ENCODE measurements around the gene HCFC1.

Gene HCFC1

DNA sequence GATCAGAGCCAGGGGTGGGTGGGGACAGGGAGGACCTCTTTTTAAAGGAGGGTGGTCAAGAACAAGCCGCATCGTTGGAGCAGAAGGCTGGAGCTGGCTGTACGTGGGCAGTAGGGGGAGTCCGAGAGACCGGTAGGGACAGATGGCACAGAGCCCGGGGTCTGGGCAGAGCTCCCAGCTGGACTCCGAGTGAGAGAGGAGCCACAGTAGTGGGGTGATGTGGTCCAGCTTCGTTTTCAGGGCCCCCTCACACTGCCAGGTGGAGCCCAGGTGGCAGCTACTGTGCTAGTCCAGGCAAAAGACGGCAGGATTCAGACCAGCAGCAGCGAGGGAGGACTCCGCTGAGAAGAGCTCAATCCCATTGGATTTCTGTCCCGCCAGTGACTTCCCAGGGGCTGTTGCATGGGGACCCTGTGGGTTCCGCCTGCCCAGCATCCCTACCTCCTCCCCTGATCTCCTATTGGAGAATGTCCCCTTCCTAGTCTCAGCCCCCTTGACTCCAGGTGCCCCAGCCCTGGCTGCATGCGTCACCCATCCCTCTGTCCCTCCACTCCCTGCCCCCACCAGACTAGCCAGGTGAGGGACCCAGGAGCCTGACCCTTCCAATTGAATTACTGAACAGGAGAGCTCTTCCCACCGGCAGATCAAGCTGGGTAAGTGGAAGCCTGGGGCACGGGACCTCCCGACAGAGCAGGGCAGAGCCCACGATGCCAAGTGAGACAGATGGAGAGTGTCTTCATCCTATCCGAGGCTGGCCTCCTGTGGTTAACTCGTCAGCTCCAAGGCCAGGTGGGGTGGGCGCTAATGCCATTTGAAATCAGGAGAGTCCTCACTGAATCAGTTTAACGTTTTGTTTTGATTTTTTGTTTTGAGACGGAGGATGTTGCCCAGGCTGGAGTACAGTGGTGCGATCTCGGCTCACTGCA lies 48.4 kb downstream of the HCFC1 start:
- peak; percentile 71 for DNase-seq

- DNase-seq = no peak
Measured at GRCh38 chrX:153921511-153922446, 49.8 kb downstream of the HCFC1 start.

DNA sequence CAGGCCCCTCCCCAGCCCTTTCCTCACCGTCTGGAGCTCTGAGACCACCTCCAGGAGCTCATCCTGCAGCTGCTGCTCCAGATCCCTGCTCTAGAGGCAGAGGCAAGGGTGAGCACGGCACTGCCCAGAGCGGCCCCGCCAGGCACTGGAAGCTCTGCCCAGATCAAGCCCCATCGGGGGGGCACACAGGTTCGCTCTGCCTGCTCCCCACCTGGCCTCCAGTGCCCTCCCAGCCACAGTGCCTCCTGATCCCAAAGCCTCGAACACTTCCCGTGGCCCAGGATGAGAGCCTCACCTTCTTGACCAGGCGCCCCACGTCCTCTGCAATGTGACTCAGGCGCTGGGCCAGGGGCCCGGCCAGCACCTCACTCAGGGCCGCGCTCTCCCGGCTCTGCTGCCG lies 50.5 kb downstream of the HCFC1 start:
- no peak for DNase-seq

GRCh38 chrX:153920546-153920945 lies 51.1 kb downstream of the HCFC1 start:
- no peak for DNase-seq

GRCh38 chrX:153919281-153919680 lies 52.3 kb downstream of the HCFC1 start:
- DNase-seq = no peak

- no peak for DNase-seq
Measured at GRCh38 chrX:153917869-153918268, 53.7 kb downstream of the HCFC1 start.

- DNase-seq = no peak
Measured at GRCh38 chrX:153913701-153914100, 57.9 kb downstream of the HCFC1 start.

- DNase-seq = no peak
Measured at GRCh38 chrX:153913211-153913610, 58.4 kb downstream of the HCFC1 start.

DNA sequence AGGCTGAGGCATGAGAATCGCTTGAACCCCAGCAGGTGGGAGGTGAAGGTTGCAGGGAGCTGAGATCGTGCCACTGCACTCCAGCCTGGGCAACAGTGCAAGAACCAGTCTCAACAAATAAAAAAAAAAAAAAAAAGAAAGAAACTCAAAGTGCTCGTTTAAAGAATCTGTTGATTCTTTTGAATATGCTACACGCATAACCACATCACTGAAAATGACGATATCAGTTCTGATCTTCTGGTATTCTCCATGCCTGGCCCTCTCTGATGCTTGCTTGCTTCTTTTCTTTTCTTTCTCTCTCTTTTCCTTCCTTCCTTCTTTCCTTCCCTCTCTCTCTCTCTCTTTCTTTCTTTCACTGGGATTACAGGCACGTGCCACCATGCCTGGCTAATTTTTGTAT lies 59.8 kb downstream of the HCFC1 start:
- no peak for DNase-seq

DNA sequence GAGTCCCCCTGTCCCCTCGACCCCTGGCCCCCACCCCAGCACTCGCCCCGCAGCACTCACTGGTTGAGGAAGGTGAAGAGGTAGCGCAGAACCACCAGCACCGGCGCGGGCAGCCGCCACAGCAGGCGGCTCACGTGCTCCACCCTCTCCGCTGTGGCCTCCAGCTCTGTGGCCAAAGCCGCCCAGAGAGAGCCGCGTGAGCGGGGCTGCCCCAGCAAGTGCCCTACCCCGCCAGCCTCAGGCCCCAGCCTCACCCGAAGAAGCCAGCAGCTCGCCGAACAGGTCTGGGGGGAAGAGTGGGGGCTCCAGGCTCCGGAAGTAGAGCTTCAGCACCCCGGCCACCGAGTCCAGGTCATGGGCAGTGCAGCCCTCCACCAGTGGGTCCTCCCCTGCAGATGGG lies 61.2 kb downstream of the HCFC1 start:
- no peak for DNase-seq

- DNase-seq = no peak
Measured at GRCh38 chrX:153909980-153910360, 61.6 kb downstream of the HCFC1 start.

- DNase-seq = peak; percentile 53
Measured at GRCh38 chrX:153909024-153909979, 62.3 kb downstream of the HCFC1 start.

DNA sequence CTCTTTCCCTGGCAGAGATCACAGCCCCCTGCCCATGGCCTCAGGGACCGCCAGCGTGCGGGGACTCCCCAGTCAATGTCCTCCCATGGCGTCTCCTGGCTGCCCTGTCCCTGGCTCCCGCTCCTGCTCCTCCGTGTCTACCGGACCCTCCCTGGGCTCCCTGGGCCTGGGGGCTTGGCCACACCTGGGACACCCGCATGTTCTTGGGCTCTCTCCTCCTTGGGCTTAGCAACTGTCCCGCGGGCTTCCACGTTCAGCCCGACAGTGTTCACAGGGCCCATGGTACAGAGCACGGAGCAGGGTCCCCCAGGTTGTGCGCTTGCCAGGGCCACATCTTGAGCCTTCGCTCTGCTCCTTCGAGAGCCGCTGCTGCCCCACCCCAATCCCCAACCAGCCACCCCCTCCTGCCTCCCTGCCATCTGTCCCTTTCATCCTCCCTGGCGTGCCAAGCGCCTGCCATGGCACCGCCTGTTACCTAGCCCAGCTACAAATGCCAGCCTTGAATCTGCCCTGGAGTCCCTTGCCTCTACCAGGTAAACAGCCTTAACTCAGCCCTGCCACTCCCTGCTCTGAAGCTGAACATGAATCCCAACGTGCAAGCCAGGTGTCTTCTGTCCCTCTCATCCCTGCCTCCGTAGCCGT lies 63.3 kb downstream of the HCFC1 start:
- DNase-seq = no peak

GRCh38 chrX:153907456-153907855 lies 64.2 kb downstream of the HCFC1 start:
- DNase-seq = no peak

DNA sequence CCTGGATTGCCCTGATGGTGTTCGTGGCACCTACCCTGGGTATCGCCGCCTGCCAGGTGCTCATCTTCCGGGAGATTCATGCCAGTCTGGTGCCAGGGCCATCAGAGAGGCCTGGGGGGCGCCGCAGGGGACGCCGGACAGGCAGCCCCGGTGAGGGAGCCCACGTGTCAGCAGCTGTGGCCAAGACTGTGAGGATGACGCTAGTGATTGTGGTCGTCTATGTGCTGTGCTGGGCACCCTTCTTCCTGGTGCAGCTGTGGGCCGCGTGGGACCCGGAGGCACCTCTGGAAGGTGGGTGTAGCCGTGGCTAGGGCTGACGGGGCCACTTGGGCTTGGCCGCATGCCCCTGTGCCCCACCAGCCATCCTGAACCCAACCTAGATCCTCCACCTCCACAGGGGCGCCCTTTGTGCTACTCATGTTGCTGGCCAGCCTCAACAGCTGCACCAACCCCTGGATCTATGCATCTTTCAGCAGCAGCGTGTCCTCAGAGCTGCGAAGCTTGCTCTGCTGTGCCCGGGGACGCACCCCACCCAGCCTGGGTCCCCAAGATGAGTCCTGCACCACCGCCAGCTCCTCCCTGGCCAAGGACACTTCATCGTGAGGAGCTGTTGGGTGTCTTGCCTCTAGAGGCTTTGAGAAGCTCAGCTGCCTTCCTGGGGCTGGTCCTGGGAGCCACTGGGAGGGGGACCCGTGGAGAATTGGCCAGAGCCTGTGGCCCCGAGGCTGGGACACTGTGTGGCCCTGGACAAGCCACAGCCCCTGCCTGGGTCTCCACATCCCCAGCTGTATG lies 65.3 kb downstream of the HCFC1 start:
- DNase-seq = no peak

DNA sequence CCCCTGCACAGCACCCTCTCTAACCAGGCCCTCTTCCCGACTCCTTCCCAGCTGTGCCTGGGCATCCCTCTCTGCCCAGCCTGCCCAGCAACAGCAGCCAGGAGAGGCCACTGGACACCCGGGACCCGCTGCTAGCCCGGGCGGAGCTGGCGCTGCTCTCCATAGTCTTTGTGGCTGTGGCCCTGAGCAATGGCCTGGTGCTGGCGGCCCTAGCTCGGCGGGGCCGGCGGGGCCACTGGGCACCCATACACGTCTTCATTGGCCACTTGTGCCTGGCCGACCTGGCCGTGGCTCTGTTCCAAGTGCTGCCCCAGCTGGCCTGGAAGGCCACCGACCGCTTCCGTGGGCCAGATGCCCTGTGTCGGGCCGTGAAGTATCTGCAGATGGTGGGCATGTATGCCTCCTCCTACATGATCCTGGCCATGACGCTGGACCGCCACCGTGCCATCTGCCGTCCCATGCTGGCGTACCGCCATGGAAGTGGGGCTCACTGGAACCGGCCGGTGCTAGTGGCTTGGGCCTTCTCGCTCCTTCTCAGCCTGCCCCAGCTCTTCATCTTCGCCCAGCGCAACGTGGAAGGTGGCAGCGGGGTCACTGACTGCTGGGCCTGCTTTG lies 66.0 kb downstream of the HCFC1 start:
- DNase-seq = no peak

DNA sequence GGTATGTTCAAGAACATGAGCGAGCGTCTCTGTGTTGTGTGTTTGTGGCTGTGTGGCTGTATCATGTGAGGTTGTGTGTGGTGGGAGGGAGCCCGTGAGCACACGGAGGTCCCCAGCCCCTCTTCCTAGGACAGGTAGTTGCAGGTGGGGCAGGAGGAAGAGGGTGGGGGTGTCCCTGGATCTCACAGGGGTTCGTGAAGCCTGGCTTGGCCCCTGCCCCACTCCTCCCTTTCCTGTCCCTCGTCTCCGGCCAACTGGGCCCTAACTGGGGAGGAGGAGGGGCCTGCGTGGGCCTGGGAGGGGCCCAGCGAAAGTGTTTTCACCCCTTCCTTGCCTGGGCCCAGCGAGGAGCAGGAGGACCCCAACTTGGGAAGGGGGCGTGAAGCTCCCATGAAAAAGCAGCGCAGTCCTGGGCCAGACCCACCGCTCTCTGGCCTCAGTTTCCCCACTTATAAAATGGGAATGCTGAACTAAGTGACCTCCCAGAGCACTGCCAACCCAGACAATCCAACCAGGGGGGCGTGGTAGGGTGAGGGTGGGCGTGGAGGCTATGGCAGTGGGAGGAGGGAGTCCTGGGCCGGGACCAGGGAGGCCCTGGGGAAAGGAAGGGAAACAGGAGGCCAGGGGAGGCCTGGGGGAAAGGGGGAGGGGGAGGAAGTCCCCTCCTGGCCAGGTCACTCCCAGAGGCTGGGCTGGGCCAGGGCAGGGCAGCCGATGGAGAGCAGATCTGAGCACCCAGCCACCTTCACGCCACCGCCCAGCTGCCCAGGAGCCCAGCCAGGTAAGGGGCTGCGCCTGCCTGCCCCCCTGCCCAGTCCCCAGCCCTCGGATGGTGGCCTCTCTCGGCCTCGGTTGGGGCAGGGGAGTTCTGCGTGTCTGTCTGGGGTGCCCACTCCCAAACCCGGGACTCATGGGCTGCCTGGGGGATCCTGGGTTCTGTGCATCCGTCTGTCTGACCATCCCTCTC lies 67.3 kb downstream of the HCFC1 start, which contains the start of gene AVPR2:
TSS of gene AVPR2 (plus strand) at position 683 of the 967 bp plus-strand sequence. CDS start 473 bp downstream, outside the sequence.
- no peak for DNase-seq

- DNase-seq = peak; percentile 38
Measured at GRCh38 chrX:153903238-153903980, 68.2 kb downstream of the HCFC1 start.

- no peak for DNase-seq
Measured at GRCh38 chrX:153902385-153902784, 69.2 kb downstream of the HCFC1 start.

All from hematopoietic multipotent progenitor cell treated with erythropoietin and hydrocortisone succinate and interleukin-3 and kit ligand, for 4 days (in vitro differentiated cells).